PC-3 (cell line): ENCODE results near the gene PAFAH2. TPM values are rescaled to one million over a fixed set of nuclear protein-coding genes. Genes with fewer than 3 reads are reported as not detected.

ENCODE experiments used
- ATAC-seq: fragments of 200-7000 bp; cut with Tn5 transposase; 2 replicates; pipeline ENCODE4 v1.9.1; 2020; ENCODE audit warnings: mild to moderate bottlenecking, moderate library complexity
- BruUV-seq: library from RNA; stranded (reverse); fragments of 400-500 nt; replicated peaks from 2 replicates; lab custom pipeline; 2021; lab: Mats Ljungman, UMichigan
- CTCF ChIA-PET: fragments of 300-600 bp; sonication (Branson Sonifier 250); formaldehyde crosslinking; loops from one replicate; lab custom pipeline; 2022; ENCODE audit warnings: antibody characterized with exemption; lab: Charles Lee
- POLR2A ChIA-PET: fragments of 300-600 bp; sonication (Branson Sonifier 250); formaldehyde crosslinking; loops from one replicate; lab custom pipeline; 2022; ENCODE audit warnings: antibody characterized with exemption; ENCODE audit not compliant: unreplicated experiment; lab: Charles Lee
- DNase-seq: peaks from one replicate; pipeline ENCODE4 v3.0.0-alpha.2; 2015
- H2AFZ ChIP-seq: fragments of 300-600 bp; sonication (generic); 2 replicates; pipeline ENCODE4 v1.6.0; 2016; ENCODE audit warnings: antibody characterized with exemption, low read length
- H3F3A ChIP-seq: fragments of 300-600 bp; sonication (generic); one replicate; pipeline ENCODE4 v1.6.0; 2017; ENCODE audit warnings: antibody characterized with exemption, low read length, control low read depth, mild to moderate bottlenecking; ENCODE audit not compliant: unreplicated experiment
- H3K27ac ChIP-seq: fragments of 300-600 bp; sonication (generic); 2 replicates; pipeline ENCODE4 v1.5.1; 2016; ENCODE audit warnings: mild to moderate bottlenecking, low read length
- H3K27me3 ChIP-seq: fragments of 300-600 bp; sonication (generic); 2 replicates; pipeline ENCODE4 v1.6.1; 2016; ENCODE audit warnings: low read length, mixed read lengths
- H3K36me3 ChIP-seq: fragments of 300-600 bp; sonication (generic); 2 replicates; pipeline ENCODE4 v1.6.1; 2016; ENCODE audit warnings: low read depth, mixed run types, low read length, mixed read lengths
- H3K4me1 ChIP-seq: fragments of 300-600 bp; sonication (generic); 2 replicates; pipeline ENCODE4 v1.5.1; 2016; ENCODE audit warnings: low read length; ENCODE audit not compliant: insufficient read depth
- H3K4me2 ChIP-seq: fragments of 300-600 bp; sonication (generic); 2 replicates; pipeline ENCODE4 v1.6.0; 2016; ENCODE audit warnings: low read length
- H3K4me3 ChIP-seq: fragments of 300-600 bp; sonication (generic); 2 replicates; pipeline ENCODE4 v1.5.1; 2016; ENCODE audit warnings: mild to moderate bottlenecking, low read length, mixed read lengths
- H3K79me2 ChIP-seq: fragments of 300-600 bp; sonication (generic); 2 replicates; pipeline ENCODE4 v1.6.1; 2017; ENCODE audit warnings: low read length, mixed read lengths
- H3K9ac ChIP-seq: fragments of 300-600 bp; sonication (generic); 2 replicates; pipeline ENCODE4 v1.6.0; 2016; ENCODE audit warnings: mild to moderate bottlenecking, low read length
- H3K9me2 ChIP-seq: fragments of 300-600 bp; sonication (generic); replicated peaks from 2 replicates; pipeline ENCODE4 v1.6.1; 2016; ENCODE audit warnings: mixed run types, low read length, mixed read lengths
- H3K9me3 ChIP-seq: fragments of 300-600 bp; sonication (generic); 2 replicates; pipeline ENCODE4 v1.6.1; 2016; ENCODE audit warnings: low read length, mixed read lengths
- H4K20me1 ChIP-seq: fragments of 300-600 bp; sonication (generic); 2 replicates; pipeline ENCODE4 v1.6.1; 2016; ENCODE audit warnings: low read length, mixed read lengths
- EZH2 ChIP-seq: fragments of 300-600 bp; sonication (generic); IDR thresholded peaks from one replicate; pipeline ENCODE4 v1.6.1; 2017; ENCODE audit warnings: antibody characterized with exemption, mild to moderate bottlenecking, low read length; ENCODE audit not compliant: unreplicated experiment
- EZH2phosphoT487 ChIP-seq: fragments of 300-600 bp; sonication (generic); IDR thresholded peaks from 2 replicates; pipeline ENCODE4 v1.6.1; 2018; ENCODE audit warnings: mild to moderate bottlenecking, antibody characterized with exemption, low read length, borderline replicate concordance
- intact Hi-C: fragments of 100-400 bp; cut with micrococcal nuclease; formaldehyde crosslinking; loops from 2 replicates; pipeline ENCODE4 v1.9.0; 2023
- total RNA-seq: library from RNA; depleted of rRNA; stranded (reverse); fragments of >200 nt; gene quantifications from 2 replicates; pipeline ENCODE4 v1.2.3, GENCODE V29; 2014
- TF ChIP-seq, protein P1 (sequence below): fragments of 300-600 bp; sonication (generic); conservative IDR thresholded peaks from 2 replicates; pipeline ENCODE4 v1.5.1; 2017; ENCODE audit warnings: antibody characterized with exemption, low read depth, mild to moderate bottlenecking, low read length

The PAFAH2 gene
- total RNA-seq, 1 experiment from 2014 or later, result 9.0 TPM

GRCh38 chr1:25924454-25924853, 73.4 kb downstream of the PAFAH2 start:
- no peaks in the 10 kb centered on the region for H3K79me2 ChIP-seq
- H3K9me3 ChIP-seq, result no peaks in the 10 kb centered on the region
- H4K20me1 ChIP-seq, result no peaks in the 10 kb centered on the region
- H3K4me1 ChIP-seq, result peaks cover 12% of the 10 kb centered on the region; the same call in 1 of the 2 replicates
- H3K4me3 ChIP-seq, result no peak overlapping the region
- no peaks in the 10 kb centered on the region for H3K36me3 ChIP-seq
- intact Hi-C loops, result no loop called here
- H3F3A ChIP-seq, result no peaks in the 10 kb centered on the region
- no TSS peak for BruUV-seq
- no peaks in the 10 kb centered on the region for H3K9me2 ChIP-seq
- H3K27ac ChIP-seq, result no peak overlapping the region
- TF ChIP-seq, protein P1, sequence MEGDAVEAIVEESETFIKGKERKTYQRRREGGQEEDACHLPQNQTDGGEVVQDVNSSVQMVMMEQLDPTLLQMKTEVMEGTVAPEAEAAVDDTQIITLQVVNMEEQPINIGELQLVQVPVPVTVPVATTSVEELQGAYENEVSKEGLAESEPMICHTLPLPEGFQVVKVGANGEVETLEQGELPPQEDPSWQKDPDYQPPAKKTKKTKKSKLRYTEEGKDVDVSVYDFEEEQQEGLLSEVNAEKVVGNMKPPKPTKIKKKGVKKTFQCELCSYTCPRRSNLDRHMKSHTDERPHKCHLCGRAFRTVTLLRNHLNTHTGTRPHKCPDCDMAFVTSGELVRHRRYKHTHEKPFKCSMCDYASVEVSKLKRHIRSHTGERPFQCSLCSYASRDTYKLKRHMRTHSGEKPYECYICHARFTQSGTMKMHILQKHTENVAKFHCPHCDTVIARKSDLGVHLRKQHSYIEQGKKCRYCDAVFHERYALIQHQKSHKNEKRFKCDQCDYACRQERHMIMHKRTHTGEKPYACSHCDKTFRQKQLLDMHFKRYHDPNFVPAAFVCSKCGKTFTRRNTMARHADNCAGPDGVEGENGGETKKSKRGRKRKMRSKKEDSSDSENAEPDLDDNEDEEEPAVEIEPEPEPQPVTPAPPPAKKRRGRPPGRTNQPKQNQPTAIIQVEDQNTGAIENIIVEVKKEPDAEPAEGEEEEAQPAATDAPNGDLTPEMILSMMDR, result no peak
- TF ChIP-seq EZH2phosphoT487 (no peak), EZH2 (no peak)
- H2AFZ ChIP-seq, result no peak overlapping the region
- ATAC-seq (no peak), DNase-seq (no peak)
- no peak overlapping the region for H3K4me2 ChIP-seq
- POLR2A ChIA-PET, result no interaction called here
- H3K27me3 ChIP-seq, result no peaks in the 10 kb centered on the region
- CTCF ChIA-PET, result no interaction called here
- H3K9ac ChIP-seq, result no peak overlapping the region

GRCh38 chr1:25922971-25923552, 74.8 kb downstream of the PAFAH2 start:
- no peaks in the 10 kb centered on the region for H3K79me2 ChIP-seq
- peak overlapping the region; percentile 68 for H3K4me3 ChIP-seq
- H3F3A ChIP-seq, result no peaks in the 10 kb centered on the region
- no peaks in the 10 kb centered on the region for H3K9me2 ChIP-seq
- H3K27me3 ChIP-seq, result no peaks in the 10 kb centered on the region
- no peaks in the 10 kb centered on the region for H3K9me3 ChIP-seq
- CTCF ChIA-PET, result interaction anchor here (0.5 to 0.6 kb wide), 2 partner anchors 75 to 247 kb away, joined by 3 to 4 read pairs; partner anchors contain the start of gene ZNF593
- no peaks in the 10 kb centered on the region for H4K20me1 ChIP-seq
- BruUV-seq, result no TSS peak
- DNase-seq (peak; percentile 39), ATAC-seq (peak; percentile 62)
- 0 out of 2 replicates have a peak overlapping the region, but pooled peaks have one; percentile 20 for H3K9ac ChIP-seq
- no peaks in the 10 kb centered on the region for H3K36me3 ChIP-seq
- H2AFZ ChIP-seq, result peak overlapping the region; percentile 97
- H3K27ac ChIP-seq, result no peak overlapping the region
- peaks cover 12% of the 10 kb centered on the region; the same call in 1 of the 2 replicates for H3K4me1 ChIP-seq
- TF ChIP-seq EZH2 (no peak), EZH2phosphoT487 (no peak)
- TF ChIP-seq, protein P1, result no peak
- POLR2A ChIA-PET, result no interaction called here
- intact Hi-C loops, result loop anchor here (2.0 kb wide), 1 partner anchor 74 kb away; no protein-coding TSS in a partner anchor
- peak overlapping the region; percentile 94 for H3K4me2 ChIP-seq
